ENCODE results near the gene GPC6.

Gene GPC6

GRCh38 chr13:93805736-93806135 is 579.1 kb downstream of the GPC6 start:
- TF ChIP-seq CTCF (IDR thresholded peaks at IDR 0.05; ENCODE audit: low read depth, low read length) = no peak

GRCh38 chr13:93806861-93807260 is 580.3 kb downstream of the GPC6 start:
- TF ChIP-seq CTCF (IDR thresholded peaks at IDR 0.05; ENCODE audit: low read depth, low read length) = no peak
- no peak overlapping the region for H3K4me3 ChIP-seq (ENCODE audit: low read depth, low read length)

More at GRCh38 chr13:93805736-93806135, 579.1 kb downstream of the GPC6 start:
- H3K4me3 ChIP-seq (ENCODE audit: low read depth, low read length) = no peak overlapping the region

- TF ChIP-seq CTCF (IDR thresholded peaks at IDR 0.05; ENCODE audit: low read depth, low read length) = no peak
- no peak overlapping the region for H3K4me3 ChIP-seq (ENCODE audit: low read depth, low read length)
Observed at GRCh38 chr13:93810264-93810663, 583.7 kb downstream of the GPC6 start.

GRCh38 chr13:93811071-93811737 is 584.6 kb downstream of the GPC6 start:
- TF ChIP-seq CTCF (IDR thresholded peaks at IDR 0.05; ENCODE audit: low read depth, low read length) = no peak
- no peak overlapping the region for H3K4me3 ChIP-seq (ENCODE audit: low read depth, low read length)

- no peak overlapping the region for H3K4me3 ChIP-seq (ENCODE audit: low read depth, low read length)
- TF ChIP-seq CTCF (IDR thresholded peaks at IDR 0.05; ENCODE audit: low read depth, low read length) = no peak
Observed at GRCh38 chr13:93811738-93812112, 585.1 kb downstream of the GPC6 start.

- TF ChIP-seq CTCF (IDR thresholded peaks at IDR 0.05; ENCODE audit: low read depth, low read length) = no peak
- H3K4me3 ChIP-seq (ENCODE audit: low read depth, low read length) = no peak overlapping the region
Observed at GRCh38 chr13:93814658-93815057, 588.1 kb downstream of the GPC6 start.

GRCh38 chr13:93818345-93818744 is 591.7 kb downstream of the GPC6 start:
- no peak for TF ChIP-seq CTCF (IDR thresholded peaks at IDR 0.05; ENCODE audit: low read depth, low read length)
- no peak overlapping the region for H3K4me3 ChIP-seq (ENCODE audit: low read depth, low read length)

Measured in WI38 (cell line).